IPS DF 19.7 (cell line): ENCODE measurements around the gene RAB37.

Experiments
- DNase-seq: peaks from one replicate; pipeline ENCODE4 v3.0.0-alpha.2; 2013; ENCODE audit warnings: low read depth, low spot score

The RAB37 gene

DNA sequence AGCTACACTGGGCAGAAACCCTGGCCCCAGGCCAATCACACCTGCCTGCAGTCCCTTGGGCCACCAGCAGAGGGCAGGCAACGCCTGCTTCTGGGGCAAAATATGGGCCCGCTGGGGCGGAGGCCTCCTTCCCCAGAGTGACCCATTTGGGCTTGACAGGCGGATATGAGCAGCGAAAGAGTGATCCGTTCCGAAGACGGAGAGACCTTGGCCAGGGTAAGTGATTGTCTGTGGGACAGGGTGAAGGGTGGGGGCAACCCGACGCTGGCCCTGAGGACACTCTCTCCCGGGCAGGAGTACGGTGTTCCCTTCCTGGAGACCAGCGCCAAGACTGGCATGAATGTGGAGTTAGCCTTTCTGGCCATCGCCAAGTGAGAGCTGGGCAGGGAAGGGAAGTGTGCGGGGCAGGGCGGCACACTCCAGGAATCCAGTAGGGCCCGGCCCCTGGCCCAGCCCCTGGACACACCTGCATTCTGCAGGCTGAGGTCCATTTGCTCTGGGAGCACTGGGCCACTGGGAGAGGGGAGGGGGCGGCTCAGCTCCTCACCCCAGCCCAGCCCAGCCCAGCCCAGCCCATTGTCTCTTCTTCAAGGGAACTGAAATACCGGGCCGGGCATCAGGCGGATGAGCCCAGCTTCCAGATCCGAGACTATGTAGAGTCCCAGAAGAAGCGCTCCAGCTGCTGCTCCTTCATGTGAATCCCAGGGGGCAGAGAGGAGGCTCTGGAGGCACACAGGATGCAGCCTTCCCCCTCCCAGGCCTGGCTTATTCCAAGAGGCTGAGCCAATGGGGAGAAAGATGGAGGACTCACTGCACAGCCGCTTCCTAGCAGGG lies 7.9 kb downstream of the RAB37 start:
- DNase-seq: no peak

DNA sequence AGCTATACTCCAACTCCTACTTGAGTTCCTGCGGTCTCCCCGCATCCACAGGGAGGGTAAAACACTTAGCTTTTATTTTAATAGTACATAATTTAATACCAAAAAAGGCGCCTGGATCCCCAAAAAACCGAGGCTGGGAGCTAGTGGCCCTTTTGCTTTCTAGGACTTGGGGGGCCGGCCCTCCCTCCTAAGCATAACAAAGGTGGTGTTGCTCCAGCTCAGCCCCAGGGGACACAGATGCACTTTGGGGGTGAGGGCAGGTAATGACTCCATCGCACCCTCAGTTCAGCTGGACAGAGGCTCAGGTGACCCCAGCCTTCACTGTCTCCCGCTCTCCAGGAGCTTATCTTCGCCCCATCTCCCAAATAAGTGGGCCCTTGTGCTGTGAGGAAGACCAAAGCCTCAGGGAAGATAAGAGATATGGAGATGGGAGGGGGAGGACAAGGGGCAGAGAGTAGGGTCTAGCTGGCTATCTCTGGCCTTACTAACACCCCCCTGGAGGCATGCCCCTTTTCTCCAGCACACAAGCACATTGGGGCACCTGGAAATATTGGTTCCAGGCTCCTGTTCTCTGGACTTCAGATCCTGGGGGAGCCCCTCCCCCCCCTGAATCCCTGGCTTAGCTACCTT lies 8.6 kb downstream of the RAB37 start:
- DNase-seq: no peak

DNA sequence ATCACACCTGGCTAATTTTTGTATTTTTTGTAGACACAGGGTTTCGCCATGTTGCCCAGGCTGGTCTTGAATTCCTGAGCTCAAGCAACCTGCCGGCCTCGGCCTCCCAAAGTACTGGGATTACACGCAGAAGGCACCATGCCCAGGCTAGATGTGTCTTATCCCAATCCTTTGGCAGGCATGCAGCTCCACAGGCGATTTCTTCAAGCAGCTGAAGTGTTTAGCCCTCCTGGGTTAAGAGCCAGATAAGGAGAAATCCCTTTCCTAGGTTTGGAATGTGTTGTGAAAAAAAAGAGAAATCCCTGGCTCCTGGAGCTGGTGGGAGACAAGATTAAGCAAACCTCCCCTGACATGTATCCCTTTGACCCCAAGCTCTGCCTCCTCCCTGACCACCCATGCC lies 9.3 kb downstream of the RAB37 start:
- DNase-seq: no peak

DNA sequence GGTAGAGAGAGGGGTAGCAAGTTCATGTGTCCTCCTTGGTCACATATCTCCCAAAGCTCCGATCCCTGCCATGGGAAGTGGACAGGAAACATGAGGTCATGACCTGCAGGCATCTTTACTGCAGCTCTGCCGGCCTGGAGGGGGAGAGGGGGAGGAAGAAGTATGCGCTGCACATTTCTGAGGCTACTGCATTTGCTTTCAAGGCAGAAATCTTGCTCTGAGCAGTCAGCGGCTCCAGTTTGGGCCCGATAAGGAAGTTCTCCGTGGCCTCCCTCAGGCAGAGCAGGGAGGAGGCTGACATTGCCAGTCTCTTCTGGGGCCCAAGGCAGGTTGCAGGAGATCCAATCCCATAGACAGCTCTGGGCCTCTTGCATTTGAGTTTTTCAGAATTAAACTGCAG lies 9.9 kb downstream of the RAB37 start:
- no peak for DNase-seq

DNA sequence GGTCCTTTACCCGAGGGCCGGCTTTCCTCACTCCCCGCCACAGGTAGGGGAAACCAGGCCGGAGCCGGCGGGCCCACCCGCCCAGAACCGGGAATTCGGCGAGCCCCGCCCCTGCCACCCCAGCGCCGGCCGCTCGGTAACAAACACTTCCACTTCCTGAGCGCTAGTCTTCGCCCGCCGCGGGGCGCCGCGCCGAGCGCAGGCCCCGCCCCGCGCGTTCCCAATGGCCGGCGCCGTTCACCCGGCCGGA lies 11.1 kb downstream of the RAB37 start:
- no peak for DNase-seq

DNA sequence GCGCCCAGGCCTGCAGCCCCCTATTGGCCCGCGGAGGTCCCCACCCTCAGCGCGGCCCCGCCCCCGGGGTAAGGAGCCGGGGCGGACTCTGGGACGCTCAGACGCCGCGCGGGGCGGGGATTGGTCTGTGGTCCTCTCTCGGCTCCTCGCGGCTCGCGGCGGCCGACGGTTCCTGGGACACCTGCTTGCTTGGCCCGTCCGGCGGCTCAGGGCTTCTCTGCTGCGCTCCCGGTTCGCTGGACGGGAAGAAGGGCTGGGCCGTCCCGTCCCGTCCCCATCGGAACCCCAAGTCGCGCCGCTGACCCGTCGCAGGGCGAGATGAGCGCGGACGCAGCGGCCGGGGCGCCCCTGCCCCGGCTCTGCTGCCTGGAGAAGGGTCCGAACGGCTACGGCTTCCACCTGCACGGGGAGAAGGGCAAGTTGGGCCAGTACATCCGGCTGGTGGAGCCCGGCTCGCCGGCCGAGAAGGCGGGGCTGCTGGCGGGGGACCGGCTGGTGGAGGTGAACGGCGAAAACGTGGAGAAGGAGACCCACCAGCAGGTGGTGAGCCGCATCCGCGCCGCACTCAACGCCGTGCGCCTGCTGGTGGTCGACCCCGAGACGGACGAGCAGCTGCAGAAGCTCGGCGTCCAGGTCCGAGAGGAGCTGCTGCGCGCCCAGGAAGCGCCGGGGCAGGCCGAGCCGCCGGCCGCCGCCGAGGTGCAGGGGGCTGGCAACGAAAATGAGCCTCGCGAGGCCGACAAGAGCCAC lies 11.6 kb downstream of the RAB37 start, which contains the start of gene NHERF1:
Gene NHERF1, plus strand, starts transcription at position 100 of the 750 bp plus-strand sequence. Its CDS starts 219 bp downstream, at position 319.
- DNase-seq: no peak

DNA sequence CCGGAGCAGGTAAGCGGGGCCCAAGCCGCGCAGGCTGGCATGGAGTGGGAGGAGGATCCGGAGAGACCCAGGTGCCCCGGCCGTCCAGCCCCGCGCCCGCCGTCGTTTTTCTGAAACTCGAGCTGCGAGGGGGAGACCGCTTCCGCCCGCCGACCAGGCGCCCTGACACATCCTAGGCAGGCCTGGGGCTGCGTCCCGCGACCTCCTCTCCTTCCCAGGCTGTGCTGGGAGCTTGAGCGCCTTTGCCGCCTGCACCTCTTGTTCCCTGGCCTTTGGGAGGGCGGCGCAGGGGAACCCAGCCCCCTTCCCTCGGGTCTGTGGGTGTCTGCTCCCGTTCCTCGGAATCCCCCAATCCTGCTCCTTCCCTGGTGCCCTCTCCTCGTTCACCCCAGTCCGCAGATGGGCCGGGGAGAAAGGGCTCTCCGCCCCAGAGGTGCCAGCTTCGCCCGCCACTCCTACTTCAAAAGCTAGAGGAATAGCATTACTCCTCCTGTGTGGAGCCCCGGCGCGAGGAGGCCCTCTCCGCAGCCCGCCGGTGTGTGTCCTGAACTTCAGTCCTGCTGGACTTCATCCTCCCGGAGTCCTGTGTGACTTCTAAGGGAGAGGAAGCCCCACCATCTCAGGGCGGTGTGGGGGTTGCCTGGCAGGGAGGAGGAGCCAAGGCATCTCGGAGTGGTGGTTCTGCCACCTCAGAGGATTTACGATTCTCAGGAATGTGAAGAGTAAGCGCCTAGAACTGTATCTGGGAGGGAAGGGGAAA lies 12.4 kb downstream of the RAB37 start:
- no peak for DNase-seq

DNA sequence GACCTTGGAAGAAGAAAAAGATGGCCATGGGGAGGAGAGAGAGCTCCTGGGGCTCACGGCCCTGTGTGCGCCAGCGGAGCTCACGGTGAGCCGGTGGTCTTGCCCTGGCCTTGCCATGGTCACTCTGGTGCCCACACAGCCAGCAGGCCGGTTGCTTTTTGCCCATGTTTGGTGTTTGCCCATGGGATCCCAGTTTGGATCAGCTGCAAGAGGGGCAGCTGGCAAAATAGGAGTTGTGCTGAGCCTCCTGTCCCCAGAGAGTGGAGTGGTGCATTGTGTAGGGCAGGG lies 12.9 kb downstream of the RAB37 start:
- no peak for DNase-seq

DNA sequence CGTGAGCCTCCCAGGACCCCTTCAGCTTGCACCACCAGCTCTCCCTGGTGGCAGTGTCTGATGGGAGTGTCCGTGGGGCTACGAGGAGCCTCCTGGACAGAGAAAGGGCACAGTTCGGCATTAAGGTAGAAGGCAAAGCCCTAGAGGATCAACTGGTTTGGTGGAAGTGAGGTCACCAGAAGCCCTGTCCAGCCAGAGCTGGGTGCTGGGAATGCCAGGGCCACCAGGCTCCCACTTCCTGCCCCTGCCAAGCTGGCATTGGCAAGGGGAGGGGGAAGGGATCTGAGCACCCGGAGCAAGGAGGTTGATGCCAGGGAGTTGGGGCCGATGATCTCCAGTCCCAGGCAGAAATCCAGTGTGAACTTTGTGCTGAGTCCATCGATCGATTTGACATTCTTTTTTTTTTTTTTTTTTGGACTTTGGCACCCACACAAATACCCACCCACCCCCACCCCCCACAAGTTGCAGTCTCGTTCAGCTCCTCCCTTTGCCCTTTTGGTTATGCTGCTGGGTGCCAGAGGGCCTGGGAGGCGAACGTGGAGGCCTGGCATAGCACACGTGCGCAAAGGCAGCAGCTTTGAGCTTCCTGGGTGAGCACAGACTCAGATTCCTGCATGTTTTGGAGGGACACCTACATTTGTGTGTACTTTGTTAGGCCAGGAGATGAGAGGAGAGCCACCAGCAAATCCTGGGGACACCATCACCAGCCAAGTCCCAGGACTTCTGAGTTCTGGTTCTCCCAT lies 13.4 kb downstream of the RAB37 start:
- no peak for DNase-seq

DNA sequence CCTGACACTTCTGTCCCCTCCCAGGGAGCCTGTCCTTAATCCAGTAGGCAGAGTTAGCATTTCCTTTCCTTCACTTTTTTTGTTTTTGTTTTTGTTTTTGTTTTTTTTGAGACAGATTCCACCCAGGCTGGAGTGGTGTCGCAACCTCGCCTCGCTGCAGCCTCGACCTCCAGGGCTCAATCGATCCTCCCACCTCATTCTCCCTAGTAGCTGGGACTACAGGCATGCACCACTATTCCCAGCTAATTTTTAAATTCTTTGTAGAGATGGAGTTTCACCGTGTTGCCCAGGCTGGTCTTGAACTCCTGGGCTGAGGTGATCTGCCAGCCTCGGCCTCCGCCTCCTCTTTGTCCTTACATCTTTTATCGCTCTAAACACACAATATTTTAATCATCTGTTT lies 15.4 kb downstream of the RAB37 start:
- DNase-seq: no peak

DNA sequence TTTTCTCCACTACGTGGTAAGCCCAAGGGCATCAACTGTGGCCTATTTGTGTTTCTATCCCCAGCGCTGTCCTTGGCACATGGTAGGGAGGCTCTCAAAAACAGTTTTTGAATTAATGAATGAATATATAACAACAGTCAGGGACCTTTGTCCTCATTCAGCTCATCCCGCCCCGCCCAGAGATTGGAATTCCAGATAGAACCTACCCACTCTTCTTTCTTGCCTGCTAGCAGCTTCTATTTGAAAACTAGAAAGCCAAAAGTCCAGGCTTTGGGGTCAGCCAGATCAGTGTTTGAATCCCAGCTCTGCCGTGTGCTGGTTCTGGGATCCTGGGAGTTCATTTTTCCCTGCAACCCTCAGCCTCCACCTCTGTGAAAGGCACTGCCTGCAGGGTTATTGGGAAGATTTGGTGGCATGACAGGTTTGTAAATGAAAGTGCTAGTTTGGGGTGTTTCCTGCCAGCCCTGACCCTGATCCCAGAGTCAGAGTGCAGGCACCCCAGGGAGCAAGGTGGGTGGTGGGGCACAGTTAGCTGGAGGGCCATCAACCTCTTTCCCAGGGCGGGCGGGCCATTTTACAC lies 15.9 kb downstream of the RAB37 start:
- DNase-seq: no peak

DNA sequence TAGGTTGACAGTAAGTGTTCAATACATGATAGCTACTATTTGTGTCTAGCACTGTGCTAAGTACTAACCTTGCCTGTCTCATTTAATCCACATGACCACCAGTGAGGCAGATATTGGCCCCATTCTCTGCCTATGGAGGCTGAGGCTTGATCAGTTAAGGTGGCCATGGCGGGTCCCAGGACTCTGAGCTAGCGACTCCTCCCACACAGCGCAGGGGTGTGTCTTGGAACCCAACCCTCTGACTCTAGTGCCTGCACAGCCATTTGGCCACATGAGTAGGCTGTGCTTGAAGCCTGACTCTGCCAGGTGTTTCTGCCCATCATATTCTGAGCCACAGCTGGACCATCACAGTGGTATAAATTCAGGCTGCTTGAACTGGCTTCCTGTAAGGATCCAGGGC lies 17.8 kb downstream of the RAB37 start:
- DNase-seq: no peak

DNA sequence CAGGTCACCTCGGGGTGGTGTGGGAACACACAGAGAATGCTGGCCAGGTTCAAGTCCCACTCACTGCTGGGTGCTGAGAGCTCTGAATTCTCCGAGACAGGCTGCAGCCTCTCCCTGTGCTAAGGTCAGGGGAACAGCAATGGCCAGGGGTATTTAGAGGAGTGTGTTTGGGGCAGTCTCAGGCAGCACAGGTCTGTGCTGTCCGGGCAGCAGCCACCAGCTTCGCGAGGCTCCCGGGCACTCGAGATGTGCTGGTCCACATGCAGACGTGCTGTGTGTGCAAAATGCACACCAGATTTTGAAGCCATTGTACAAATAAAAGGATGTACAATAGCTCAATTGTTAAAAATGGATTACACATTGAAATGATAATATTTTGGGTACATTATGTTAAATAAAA lies 18.5 kb downstream of the RAB37 start:
- DNase-seq: no peak

DNA sequence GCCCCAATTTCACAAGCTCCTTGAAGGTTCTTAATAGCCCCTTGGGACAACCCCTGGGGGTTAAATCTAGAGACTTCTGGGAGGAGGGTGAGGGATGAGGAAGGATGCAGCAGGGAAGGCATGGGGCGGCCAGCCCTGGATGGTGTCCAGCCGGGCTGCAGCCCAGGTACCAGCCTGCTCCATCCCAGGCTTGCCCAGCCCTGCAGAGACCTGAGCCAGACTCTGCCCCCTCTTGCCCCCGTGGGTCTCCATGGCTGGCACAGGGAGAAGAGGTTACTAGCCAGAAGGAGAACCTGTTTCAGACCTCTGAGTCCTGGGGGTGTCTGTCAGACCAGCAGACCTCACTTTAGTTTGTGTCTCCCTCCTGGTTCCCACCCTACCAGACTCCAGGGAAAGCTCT lies 19.8 kb downstream of the RAB37 start:
- DNase-seq: no peak

DNA sequence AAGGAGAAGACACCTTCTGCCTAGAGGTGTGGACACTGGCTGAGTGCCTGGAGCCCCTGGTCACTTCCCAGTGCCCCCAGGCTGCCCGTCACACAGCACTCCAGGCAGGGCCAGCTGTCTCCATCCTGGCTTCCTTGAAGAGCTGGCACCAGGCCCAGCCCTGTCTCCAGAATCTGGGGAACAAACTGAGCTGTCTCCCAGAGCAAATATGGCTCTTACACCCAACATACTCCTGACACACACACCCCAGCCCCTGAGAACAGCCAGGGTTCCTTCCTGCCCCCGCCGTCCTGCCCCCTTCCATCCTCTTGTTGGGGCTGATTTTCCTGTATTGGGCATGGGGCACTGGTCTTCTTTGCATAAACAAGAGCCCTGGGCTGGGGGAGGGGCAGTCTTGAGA lies 20.4 kb downstream of the RAB37 start:
- DNase-seq: no peak

DNA sequence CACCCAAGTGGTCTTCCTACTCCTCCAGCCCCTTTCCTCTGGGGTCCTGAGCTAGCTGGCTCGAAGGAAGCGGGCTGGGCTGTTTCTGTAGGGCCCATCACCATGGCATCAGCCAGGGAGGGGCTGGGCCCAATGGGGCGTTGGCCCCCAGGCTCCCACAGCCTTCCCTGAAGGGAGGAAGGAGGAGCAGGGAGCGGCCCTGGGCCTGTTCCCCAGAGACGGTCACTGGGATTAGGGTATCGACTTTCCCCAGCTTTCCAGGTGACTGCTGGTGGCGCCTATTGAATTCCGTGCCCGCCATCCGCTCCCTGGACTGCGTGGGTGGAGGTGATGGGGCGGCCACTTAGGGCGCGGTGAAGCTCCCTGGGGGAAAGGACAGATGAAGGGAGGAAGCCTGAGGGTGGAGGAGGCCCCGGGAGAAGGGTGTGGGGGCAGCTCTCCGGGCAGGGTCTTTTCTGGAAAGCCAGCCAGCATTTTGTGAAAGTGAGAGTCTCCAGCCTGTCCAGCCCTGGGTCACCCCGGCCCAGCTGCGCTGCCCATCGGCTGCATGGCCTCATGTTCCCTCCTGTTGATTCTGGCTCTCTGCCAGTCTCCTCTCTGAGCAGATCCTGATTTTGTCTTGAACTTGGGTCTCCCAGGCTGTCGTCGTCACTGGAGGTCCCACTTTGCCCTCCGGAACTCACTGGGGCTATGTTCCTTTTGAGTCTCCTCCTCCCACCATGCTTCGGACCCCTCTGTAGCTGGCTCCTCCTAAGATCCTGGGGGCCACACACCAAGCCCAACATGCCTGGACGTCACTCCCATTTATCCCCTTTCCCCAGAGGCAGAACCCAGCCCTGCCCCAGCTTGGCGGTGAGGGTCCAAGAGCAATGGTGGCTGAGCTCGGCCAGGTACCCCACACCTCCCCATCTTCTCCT lies 21.1 kb downstream of the RAB37 start:
- no peak for DNase-seq

DNA sequence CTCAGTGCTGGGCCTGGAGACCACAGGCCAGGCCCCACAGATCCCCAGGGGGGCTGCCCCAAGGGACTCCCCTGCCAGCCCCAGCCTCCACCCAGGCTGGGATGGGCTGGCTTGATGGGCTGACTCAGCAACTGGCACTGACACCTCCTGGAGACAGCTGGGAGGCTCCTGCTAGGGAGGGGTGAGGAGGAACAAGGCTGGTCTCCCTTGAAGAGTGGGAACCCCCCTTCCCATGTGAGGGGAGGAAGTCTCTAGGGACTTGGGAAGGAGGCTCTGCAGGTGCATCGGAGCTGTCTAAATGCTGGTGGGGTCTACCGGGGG lies 21.8 kb downstream of the RAB37 start:
- DNase-seq: no peak

DNA sequence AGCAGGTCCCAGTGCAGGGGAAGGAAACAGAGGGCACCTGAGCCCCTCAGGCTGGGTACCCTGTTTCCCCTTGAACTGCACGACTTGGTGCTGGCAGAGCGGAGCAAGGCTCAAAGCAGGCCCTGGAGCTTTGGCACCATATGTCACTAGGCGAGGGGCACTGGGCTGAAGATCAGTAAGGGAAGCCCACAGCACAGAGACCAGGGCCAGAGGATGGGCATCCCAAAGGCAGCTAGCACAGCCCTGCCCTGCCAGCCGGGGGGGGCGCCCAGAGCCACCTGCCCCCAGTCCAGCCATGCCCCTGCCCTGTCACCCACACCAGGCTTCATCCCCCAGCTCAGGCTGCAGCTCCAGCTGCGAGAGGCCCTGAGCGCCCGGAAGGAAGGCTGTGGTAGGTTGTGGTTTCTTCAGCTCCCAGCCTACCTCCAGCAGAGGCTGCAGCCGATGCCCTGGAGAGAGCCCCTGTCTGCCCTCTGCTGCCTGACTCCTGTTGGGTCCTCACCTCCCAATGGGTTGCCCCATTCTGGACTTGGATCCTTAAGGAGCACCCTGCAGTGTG lies 22.3 kb downstream of the RAB37 start:
- DNase-seq: no peak

DNA sequence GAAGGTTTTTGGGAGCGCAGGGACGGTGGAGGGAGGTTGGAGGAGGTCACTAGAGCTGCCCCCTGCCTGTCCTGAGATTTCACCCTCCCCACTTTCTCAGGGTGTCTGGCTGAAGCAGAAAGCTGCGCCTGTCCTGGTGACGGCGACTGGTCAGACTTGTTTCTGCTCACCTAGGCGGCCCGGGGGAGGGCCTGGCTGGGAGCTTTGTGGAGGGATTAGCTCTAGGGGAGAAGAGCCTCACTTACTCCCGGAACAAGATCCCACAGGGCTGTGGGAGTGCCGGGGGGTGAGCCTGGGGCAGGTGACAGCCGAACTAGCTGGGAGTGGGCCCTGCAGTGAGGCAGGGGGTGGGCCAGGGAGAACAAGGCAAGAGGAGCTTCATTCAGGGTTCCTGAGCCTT lies 22.9 kb downstream of the RAB37 start:
- no peak for DNase-seq
